Urinary bladder (tissue), 4 donors: ENCODE data around the gene C19orf25. TPM values are rescaled to one million over a fixed set of nuclear protein-coding genes. Genes with fewer than 3 reads are reported as not detected.

ENCODE experiments used
- DNase-seq: peaks from one replicate; pipeline ENCODE4 v3.0.0-alpha.2; 2015; ENCODE audit errors: extremely low spot score
- H3K27ac ChIP-seq: one replicate; pipeline ENCODE4 v1.5.1; 2013; ENCODE audit warnings: low read depth, mild to moderate bottlenecking, moderate library complexity
- H3K36me3 ChIP-seq: one replicate; pipeline ENCODE4 v1.6.1; 2013; ENCODE audit warnings: mild to moderate bottlenecking, moderate library complexity; ENCODE audit not compliant: insufficient read depth
- H3K4me1 ChIP-seq: one replicate; pipeline ENCODE4 v1.6.1; 2013; ENCODE audit warnings: mild to moderate bottlenecking, moderate library complexity; ENCODE audit not compliant: insufficient read depth
- H3K4me3 ChIP-seq: one replicate; pipeline ENCODE4 v1.5.1; 2013; ENCODE audit warnings: low read depth, low read length
- WGBS: extraction: QIAGEN DNeasy Blood & Tissue Kit; methylation state at CpG from one replicate; pipeline ENCODE4 v1.1.7; 2013; 5-methylcytosine and 5-hydroxymethylcytosine counted together
- polyA plus RNA-seq: library from polyadenylated mRNA; stranded (reverse); fragments of 200-250 nt; gene quantifications from one replicate; pipeline ENCODE4 v1.2.3, GENCODE V29; 2013
- total RNA-seq: library from RNA; depleted of rRNA; stranded (reverse); fragments of >200 nt; gene quantifications from one replicate; pipeline ENCODE4 v1.2.3, GENCODE V29; 2014
- donor health status: healthy with polysubstance abuse.
- donor health status: healthy.

Gene C19orf25
- total and polyA plus RNA-seq, 2 donors, result 15.0 to 40.5 TPM

DNA sequence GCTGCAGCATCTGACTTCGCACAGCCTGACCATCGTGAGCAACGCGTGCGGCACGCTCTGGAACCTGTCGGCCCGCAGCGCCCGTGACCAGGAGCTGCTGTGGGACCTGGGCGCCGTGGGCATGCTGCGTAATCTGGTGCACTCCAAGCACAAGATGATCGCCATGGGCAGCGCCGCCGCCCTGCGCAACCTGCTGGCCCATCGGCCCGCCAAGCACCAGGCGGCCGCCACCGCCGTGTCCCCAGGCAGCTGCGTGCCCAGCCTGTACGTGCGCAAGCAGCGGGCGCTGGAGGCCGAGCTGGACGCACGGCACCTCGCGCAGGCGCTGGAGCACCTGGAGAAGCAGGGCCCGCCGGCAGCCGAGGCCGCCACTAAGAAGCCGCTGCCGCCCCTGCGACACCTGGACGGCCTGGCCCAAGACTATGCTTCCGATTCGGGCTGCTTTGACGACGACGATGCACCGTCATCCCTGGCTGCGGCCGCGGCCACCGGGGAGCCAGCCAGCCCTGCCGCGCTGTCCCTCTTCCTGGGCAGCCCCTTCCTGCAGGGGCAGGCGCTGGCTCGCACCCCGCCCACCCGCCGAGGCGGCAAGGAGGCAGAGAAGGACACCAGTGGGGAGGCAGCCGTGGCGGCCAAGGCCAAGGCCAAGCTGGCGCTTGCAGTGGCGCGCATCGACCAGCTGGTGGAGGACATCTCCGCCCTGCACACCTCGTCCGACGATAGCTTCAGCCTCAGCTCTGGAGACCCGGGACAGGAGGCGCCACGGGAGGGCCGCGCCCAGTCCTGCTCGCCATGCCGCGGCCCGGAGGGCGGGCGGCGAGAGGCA lies 13.6 kb downstream of the C19orf25 start:
- H3K4me1 ChIP-seq, result peaks cover 11% of the 10 kb centered on the region
- no peaks in the 10 kb centered on the region for H3K36me3 ChIP-seq
- DNase-seq, result no peak
- H3K27ac ChIP-seq, result no peak overlapping the region
- 41% methylated on average over 83 of the region's 83 CpGs for WGBS
- no peak overlapping the region for H3K4me3 ChIP-seq

DNA sequence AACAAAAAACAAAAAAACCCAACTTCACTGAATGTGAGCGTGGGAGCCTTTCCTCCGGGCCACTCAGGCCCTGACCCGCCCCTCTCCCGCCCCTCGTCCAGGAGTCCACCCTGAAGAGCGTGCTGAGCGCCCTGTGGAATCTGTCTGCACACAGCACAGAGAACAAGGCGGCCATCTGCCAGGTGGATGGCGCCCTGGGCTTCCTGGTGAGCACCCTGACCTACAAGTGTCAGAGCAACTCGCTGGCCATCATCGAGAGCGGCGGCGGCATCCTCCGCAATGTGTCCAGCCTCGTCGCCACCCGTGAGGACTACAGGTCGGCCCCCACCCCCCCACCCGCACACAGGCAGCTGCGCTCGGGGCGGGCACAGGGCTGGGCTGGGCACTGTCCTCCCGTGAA lies 17.2 kb downstream of the C19orf25 start:
- no peak for DNase-seq
- H3K4me1 ChIP-seq, result peaks cover 3% of the 10 kb centered on the region
- 94% methylated on average over 24 of the region's 24 CpGs for WGBS

GRCh38 chr19:1460033-1460995 lies 18.7 kb downstream of the C19orf25 start:
- H3K4me1 ChIP-seq, result no peaks in the 10 kb centered on the region
- no peak for DNase-seq
- 95% methylated on average over 36 of the region's 36 CpGs for WGBS
- H3K4me3 ChIP-seq, result no peak overlapping the region
- H3K27ac ChIP-seq, result no peak overlapping the region
- no peaks in the 10 kb centered on the region for H3K36me3 ChIP-seq

More for the DNA sequence above, 17.2 kb downstream of the C19orf25 start:
- Histone ChIP-seq H3K4me3 (no peak overlapping the region), H3K36me3 (no peaks in the 10 kb centered on the region), H3K27ac (no peak overlapping the region)

DNA sequence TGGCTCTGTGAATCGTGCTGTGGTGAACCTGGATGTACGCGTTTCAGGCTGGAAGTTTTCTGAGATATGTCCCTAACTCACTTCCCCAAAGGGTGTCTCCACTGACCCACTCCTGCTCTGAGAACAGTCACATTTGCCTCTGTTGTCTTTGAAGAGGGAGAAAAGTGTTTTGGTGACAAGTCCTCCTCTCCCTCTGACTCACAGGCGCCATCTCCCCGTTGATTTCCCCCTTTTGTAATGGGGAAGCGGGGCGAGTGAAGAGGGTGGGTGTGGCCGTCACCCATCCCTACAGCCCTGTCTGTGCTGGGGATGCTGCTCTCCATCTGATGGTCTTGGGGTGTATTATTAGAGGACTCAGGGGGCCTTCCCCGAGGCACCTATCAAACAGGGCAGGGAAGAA lies 19.5 kb downstream of the C19orf25 start:
- 72% methylated on average over 9 of the region's 9 CpGs for WGBS
- no peaks in the 10 kb centered on the region for H3K4me1 ChIP-seq
- no peak overlapping the region for H3K27ac ChIP-seq
- no peaks in the 10 kb centered on the region for H3K36me3 ChIP-seq
- no peak overlapping the region for H3K4me3 ChIP-seq
- DNase-seq, result no peak

DNA sequence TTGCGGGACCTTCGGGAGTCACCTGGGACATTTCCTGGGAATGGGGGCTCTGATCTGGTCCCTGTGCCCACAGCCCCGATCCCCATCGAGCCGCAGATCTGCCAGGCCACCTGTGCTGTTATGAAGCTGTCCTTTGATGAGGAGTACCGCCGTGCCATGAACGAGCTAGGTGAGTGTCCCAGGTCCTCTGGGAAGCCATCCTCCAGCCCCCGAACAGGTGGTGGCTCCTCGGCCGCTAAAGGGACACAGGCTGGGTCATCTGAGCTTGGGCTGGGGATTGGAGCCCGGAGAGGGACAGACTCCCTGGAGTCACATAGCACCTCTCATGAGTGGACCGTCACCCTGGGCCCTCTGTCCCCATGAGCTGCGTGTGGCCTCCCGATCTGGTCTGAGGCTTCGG lies 21.1 kb downstream of the C19orf25 start:
- WGBS, result 81% methylated on average over 16 of the region's 16 CpGs
- Histone ChIP-seq H3K27ac (no peak overlapping the region), H3K4me1 (no peaks in the 10 kb centered on the region)

GRCh38 chr19:1457031-1457739 lies 21.8 kb downstream of the C19orf25 start:
- H3K36me3 ChIP-seq, result no peaks in the 10 kb centered on the region
- 16% methylated on average over 48 of the region's 48 CpGs for WGBS
- no peak for DNase-seq

More for the DNA sequence above, 21.1 kb downstream of the C19orf25 start:
- Histone ChIP-seq H3K4me3 (no peak overlapping the region), H3K36me3 (no peaks in the 10 kb centered on the region)
- no peak for DNase-seq

DNA sequence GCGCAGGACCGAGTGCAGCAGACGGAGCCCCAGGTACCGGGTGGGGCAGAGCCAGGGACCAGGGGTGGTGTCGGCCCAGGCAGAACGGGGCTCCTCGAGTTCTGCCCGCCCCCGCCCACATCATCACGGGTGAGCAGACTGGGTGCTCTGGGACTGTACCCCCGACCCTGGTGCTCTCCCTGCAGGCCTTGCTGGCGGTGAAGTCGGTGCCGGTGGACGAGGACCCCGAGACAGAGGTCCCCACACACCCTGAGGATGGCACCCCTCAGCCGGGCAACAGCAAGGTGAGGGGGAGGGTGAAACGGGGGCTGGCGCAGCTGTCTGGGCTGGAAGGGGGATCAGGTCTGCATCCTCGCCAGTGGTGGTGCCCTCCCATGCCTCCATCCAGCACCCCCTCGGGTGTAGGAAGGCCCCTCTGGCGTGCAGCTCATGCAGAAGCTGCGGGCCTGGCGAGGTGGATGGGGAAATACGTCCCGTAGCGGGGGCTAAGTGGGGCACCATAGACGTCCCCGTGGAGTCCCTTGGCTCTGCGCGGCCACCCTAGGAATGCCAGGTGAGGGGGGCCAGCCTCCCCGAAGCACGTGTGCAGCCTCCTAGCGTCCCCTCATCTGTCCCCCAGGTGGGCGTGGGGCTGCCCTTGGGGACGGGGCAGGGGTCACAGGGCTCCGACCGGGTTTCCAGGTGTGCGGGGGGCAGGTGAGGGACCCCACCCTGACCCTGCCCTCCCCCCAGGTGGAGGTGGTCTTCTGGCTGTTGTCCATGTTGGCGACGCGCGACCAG lies 22.7 kb downstream of the C19orf25 start:
- WGBS, result 38% methylated on average over 43 of the region's 43 CpGs
- H3K36me3 ChIP-seq, result no peaks in the 10 kb centered on the region
- no peaks in the 10 kb centered on the region for H3K4me1 ChIP-seq
- DNase-seq, result no peak
- H3K27ac ChIP-seq, result no peak overlapping the region
- H3K4me3 ChIP-seq, result no peak overlapping the region

More at GRCh38 chr19:1457031-1457739, 21.8 kb downstream of the C19orf25 start:
- Histone ChIP-seq H3K4me1 (no peaks in the 10 kb centered on the region), H3K4me3 (no peak overlapping the region), H3K27ac (no peak overlapping the region)

- WGBS, result 6% methylated on average over 42 of the region's 42 CpGs
- Histone ChIP-seq H3K4me1 (no peaks in the 10 kb centered on the region), H3K27ac (no peak overlapping the region), H3K4me3 (no peak overlapping the region), H3K36me3 (no peaks in the 10 kb centered on the region)
- DNase-seq, result no peak
These were observed 23.5 kb downstream of the C19orf25 start for GRCh38 chr19:1455336-1456120.

DNA sequence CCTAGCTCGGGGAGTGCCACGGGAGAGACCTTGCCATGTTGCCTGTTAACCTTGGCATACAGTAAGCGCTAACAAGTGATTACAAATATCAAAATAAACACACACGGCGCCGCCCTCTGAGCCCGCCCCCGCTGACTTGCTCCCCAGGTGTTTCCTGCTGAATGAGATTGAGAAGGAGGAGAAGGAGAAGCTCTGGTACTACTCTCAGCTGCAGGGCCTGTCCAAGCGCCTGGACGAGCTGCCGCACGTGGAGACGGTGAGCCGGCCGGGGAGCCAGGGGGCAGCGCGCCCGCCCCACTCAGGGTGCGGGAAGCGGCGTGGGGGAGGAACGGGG lies 24.0 kb downstream of the C19orf25 start:
- Histone ChIP-seq H3K4me3 (no peak overlapping the region), H3K27ac (no peak overlapping the region), H3K4me1 (no peaks in the 10 kb centered on the region), H3K36me3 (no peaks in the 10 kb centered on the region)
- DNase-seq, result no peak
- WGBS, result 11% methylated on average over 22 of the region's 22 CpGs

- H3K27ac ChIP-seq, result no peak overlapping the region
- DNase-seq, result no peak
- no peaks in the 10 kb centered on the region for H3K36me3 ChIP-seq
- 30% methylated on average over 33 of the region's 33 CpGs for WGBS
- no peak overlapping the region for H3K4me3 ChIP-seq
- no peaks in the 10 kb centered on the region for H3K4me1 ChIP-seq
These were observed 25.3 kb downstream of the C19orf25 start for GRCh38 chr19:1453525-1454364.

GRCh38 chr19:1452802-1453524 lies 26.1 kb downstream of the C19orf25 start:
- Histone ChIP-seq H3K27ac (no peak overlapping the region), H3K36me3 (no peaks in the 10 kb centered on the region), H3K4me3 (no peak overlapping the region), H3K4me1 (no peaks in the 10 kb centered on the region)
- WGBS, result 62% methylated on average over 30 of the region's 30 CpGs
- no peak for DNase-seq
